Lung (tissue), 12 donors: ENCODE data around the gene NIPAL4. TPM values are rescaled to one million over a fixed set of nuclear protein-coding genes. Genes with fewer than 3 reads are reported as not detected.

Source experiments
- ATAC-seq: fragments of 200-7000 bp; cut with Tn5 transposase; one replicate; pipeline ENCODE4 v1.9.1; 2020; ENCODE audit warnings: moderate number of reproducible peaks; ENCODE audit not compliant: insufficient read depth, low FRiP score
- DNase-seq, 3 donors: peaks; one replicate each; pipeline ENCODE4 v3.0.0-alpha.2; 2013 to 2017
- H3K27ac ChIP-seq, 2 donors: one replicate each; pipeline ENCODE4 v1.5.1; 2013; ENCODE audit warnings: mild to moderate bottlenecking in 2 of 2, moderate library complexity in 2 of 2, control low read depth in 1 of 2, inconsistent platforms in 1 of 2, low read depth in 1 of 2, low read length in 1 of 2
- H3K27me3 ChIP-seq, 3 donors: one replicate each; pipeline ENCODE4 v1.5.1; 2013; ENCODE audit warnings: low read length in 2 of 3; ENCODE audit not compliant: control insufficient read depth in 3 of 3, insufficient read depth in 3 of 3
- H3K36me3 ChIP-seq, 4 donors: one replicate each; pipeline ENCODE4 v1.5.1; 2013; ENCODE audit warnings: low read length in 4 of 4, mild to moderate bottlenecking in 1 of 4, moderate library complexity in 1 of 4; ENCODE audit not compliant: control insufficient read depth in 4 of 4, insufficient read depth in 4 of 4
- H3K4me1 ChIP-seq, 5 donors: one replicate each; pipeline ENCODE4 v1.5.1; 2013; ENCODE audit warnings: low read length in 5 of 5, mild to moderate bottlenecking in 2 of 5, moderate library complexity in 1 of 5; ENCODE audit not compliant: control insufficient read depth in 5 of 5, insufficient read depth in 5 of 5
- H3K4me3 ChIP-seq: one replicate; pipeline ENCODE4 v1.5.1; 2013; ENCODE audit warnings: mild to moderate bottlenecking, control low read depth, moderate library complexity
- H3K9ac ChIP-seq, 2 donors: one replicate each; pipeline ENCODE4 v1.5.1; 2013; ENCODE audit warnings: low read length in 2 of 2, control low read depth in 1 of 2; ENCODE audit not compliant: insufficient read depth in 1 of 2
- H3K9me3 ChIP-seq, 4 donors: one replicate each; pipeline ENCODE4 v1.5.1; 2013; ENCODE audit warnings: low read length in 3 of 4, mild to moderate bottlenecking in 1 of 4, moderate library complexity in 1 of 4; ENCODE audit not compliant: control insufficient read depth in 4 of 4, insufficient read depth in 3 of 4
- CTCF ChIP-seq: IDR thresholded peaks from 2 replicates; pipeline ENCODE4 v1.5.1; 2012; ENCODE audit warnings: mild to moderate bottlenecking; ENCODE audit errors: control extremely low read depth, extremely low read depth
- WGBS, 2 donors: extraction: QIAGEN DNeasy Blood & Tissue Kit; methylation state at CpG; one replicate each; pipeline ENCODE4 v1.1.7; 2013; 5-methylcytosine and 5-hydroxymethylcytosine counted together
- polyA plus RNA-seq, 2 donors: library from polyadenylated mRNA; stranded (reverse); fragments of 200-250 nt; gene quantifications; one replicate each; pipeline ENCODE4 v1.2.1, GENCODE V29; 2013
- total RNA-seq, 2 donors: library from RNA; depleted of rRNA in 1 of 2; stranded (reverse); fragments of >200 nt in 1 of 2; gene quantifications; one replicate each; pipeline ENCODE4 v1.2.1, GENCODE V29; 2014 to 2021
- donor health status: control.
- donor health status: control.
- donor health status: Bipolar disorder and iron deficiency.
- donor health status: healthy.
- donor health status: DM: yes; HTN: yes; CAD: no.

NIPAL4 gene
- total and polyA plus RNA-seq, 4 donors: 0.04 to 1.7 (median 0.36) TPM

- Histone ChIP-seq H3K27me3 (no peaks in the 10 kb centered on the region), H3K4me1 (peaks cover 5 to 14% (median 5%) of the 10 kb centered on the region in 5 donors), H3K4me3 (no peak overlapping the region), H3K36me3 (peaks cover 1 to 18% (median 6%) of the 10 kb centered on the region in 4 donors), H3K9me3 (peaks cover 0 to 4% (median 0%) of the 10 kb centered on the region in 4 donors), H3K27ac (no peak overlapping the region), H3K9ac (no peak overlapping the region)
- 63 to 66% methylated on average over 3 of the region's 3 CpGs for WGBS, 2 donors
- DNase-seq (no peak), ATAC-seq (no peak)
- TF ChIP-seq CTCF: no peak
These were observed 46.1 kb downstream of the NIPAL4 start for GRCh38 chr5:157506066-157506590.

- WGBS, 2 donors: 67 to 77% methylated on average over 14 of the region's 14 CpGs
- Histone ChIP-seq H3K27me3 (no peaks in the 10 kb centered on the region), H3K4me3 (no peak overlapping the region), H3K27ac (peak overlapping the region in 1 of 2 donors; percentile 56), H3K4me1 (peaks cover 5 to 20% (median 11%) of the 10 kb centered on the region in 5 donors), H3K9ac (no peak overlapping the region), H3K9me3 (peaks cover 0 to 2% (median 0%) of the 10 kb centered on the region in 4 donors), H3K36me3 (peaks cover 1 to 16% (median 6%) of the 10 kb centered on the region in 4 donors)
- DNase-seq (peak; percentile 42 to 83 (median 62)), ATAC-seq (peak; percentile 15)
- TF ChIP-seq CTCF: no peak
These were observed 47.2 kb downstream of the NIPAL4 start for GRCh38 chr5:157506981-157507780.

- Histone ChIP-seq H3K27ac (no peak overlapping the region), H3K36me3 (peaks cover 1 to 15% (median 9%) of the 10 kb centered on the region in 4 donors), H3K27me3 (no peaks in the 10 kb centered on the region), H3K4me1 (peaks cover 5 to 20% (median 10%) of the 10 kb centered on the region in 5 donors), H3K9ac (no peak overlapping the region), H3K9me3 (peaks cover 0 to 2% (median 0%) of the 10 kb centered on the region in 4 donors), H3K4me3 (no peak overlapping the region)
- ATAC-seq (no peak), DNase-seq (no peak)
- 95 to 97% methylated on average over 9 of the region's 9 CpGs for WGBS, 2 donors
- TF ChIP-seq CTCF: no peak
These were observed 49.1 kb downstream of the NIPAL4 start for GRCh38 chr5:157509093-157509492.
